GM21367 (cell line): ENCODE results near the gene NPR3.

Source experiments
- ATAC-seq: cut with Tn5 transposase; IDR thresholded peaks from one replicate; pipeline ENCODE4 v1.9.1; 2021; ENCODE audit not compliant: unreplicated experiment

Gene NPR3

DNA sequence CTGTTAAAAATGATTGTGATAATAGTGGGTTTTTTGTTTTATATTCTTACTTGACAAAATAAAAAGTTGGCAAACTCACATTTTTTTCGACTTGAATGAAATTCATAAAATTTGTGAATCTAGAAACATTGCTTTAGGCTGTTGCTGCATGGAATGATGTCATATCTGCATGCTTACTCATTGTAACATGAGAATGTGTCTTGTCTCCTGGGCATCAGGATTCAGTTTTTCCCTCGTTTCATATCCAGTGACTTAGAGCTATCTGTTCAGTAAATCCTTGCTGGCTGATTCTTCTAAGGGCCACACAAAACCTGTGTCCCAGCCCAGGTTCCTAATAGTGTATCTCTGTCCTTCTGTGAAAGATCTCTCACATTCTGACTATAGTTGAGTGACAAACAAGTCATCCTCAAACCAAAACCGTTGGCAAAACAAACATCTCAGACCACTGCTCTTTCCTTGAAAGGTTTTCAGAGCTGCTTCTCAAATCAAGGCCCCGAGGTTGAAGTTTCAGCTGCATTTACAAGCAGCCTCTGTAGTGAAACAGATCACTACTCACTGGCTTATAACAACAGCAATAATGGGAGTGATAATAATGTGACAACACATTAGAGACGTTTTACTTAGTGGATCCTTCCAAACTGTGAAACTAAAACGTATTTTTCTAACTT lies 95.0 kb downstream of the NPR3 start:
- ATAC-seq, result no peak

DNA sequence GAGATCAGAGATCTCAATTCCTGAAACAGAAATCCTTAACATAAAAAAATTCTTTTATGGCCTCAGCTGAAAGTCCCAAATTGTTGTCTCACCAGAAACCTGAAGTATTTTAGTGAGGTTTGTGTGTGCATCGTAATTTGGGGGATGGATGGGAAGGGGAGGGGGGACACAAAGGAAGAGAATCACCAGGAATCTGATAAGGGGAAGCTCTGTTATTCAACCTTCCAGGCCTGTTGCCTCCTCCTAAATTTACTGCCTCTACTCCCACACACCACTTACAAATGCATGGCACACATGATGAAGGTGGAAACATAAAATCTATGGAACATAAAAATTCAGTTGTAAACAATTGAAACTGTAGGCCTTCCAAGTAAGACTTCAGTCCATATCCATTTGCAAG lies 97.7 kb downstream of the NPR3 start:
- no peak for ATAC-seq

DNA sequence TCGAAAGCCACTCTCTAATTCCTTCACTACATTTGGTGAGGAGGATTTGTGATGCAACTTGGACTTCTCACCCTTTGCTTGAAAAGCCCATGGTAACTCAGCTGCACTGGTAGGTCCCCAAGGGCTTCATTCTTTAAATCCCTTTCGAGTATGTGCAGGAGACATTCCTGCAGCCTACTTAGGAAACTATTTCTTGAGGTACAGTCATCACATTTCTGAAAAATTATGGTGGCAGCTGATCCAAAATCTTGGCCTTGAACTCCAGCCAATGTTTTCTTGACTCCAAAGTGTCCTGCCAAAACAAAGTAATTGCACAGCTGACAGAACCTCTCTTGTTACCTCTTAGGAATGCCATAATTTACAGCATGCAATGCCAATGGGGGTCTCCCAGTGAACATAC lies 99.7 kb downstream of the NPR3 start:
- no peak for ATAC-seq

DNA sequence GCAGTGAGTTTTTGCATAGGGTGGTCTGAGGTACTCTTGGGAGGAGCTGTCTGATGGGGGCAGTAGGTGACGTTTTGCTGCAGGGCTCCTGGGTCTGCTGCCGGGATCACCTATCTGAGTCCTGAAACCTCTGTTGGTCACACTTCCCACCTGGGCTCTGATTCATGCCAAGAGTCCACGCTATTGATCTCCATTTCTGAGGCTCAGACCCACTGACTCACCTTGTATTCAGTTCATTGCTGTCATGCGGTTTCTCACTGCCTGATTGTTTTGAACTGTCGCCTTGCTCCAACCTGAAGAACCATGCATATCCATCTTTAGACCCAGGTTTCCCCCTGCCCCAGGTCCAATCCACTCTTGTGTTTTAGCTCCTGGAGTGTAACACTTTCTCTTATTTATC lies 101.3 kb downstream of the NPR3 start:
- no peak for ATAC-seq

DNA sequence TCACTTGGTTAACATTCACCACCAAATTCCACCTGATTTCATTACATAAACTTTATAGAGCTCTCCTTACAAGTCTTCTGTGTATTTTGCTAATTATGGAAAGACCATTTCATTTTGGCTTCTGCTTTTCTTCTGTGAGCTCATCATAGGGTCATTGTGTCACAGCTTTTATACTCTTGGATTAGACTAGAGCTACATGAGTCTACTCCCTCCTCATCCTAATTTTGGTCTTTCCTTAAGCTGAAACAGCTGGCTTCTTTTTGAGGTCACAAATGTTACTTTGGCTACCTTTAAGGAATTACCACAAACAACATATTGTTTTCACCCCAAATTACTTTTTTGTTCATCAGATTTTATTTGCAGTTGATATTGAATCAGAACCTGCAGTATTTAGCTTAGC lies 103.0 kb downstream of the NPR3 start:
- no peak for ATAC-seq

DNA sequence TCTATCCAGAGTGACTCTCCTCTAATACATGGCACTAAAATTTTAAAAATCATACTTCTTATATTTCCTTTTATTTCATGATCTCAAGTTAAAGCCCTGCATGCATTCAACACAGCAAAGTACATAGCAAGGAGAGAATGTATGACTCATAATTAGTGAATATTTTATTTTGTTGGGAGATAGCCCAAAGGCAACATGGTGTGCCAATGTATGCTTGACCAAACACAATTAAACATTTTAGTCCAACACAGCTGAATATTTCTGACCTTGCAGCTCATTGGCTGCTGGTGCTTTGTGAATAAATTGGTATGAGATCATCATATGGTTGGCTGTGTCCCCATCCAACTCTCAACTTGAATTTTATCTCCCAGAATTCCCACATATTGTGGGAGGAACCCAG lies 103.5 kb downstream of the NPR3 start:
- ATAC-seq, result no peak

DNA sequence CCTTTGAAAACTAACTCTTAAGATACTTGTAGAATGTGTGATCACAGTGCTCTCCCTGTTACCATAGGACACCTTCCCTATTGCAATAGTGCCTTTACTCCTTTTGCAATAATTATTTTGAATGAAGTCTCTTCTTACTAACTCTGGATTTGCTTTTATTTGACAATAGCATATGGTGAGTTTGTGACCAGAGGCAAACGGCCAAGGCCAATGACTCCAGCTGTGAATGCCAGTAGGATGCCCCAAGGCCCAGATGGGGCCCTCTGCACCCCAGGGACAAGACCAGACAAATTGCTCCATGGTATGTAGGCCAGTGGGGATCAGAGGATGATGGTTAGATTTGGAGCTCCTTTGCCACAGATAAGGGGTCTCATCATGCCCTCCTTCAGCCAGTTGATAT lies 116.9 kb downstream of the NPR3 start:
- no peak for ATAC-seq

DNA sequence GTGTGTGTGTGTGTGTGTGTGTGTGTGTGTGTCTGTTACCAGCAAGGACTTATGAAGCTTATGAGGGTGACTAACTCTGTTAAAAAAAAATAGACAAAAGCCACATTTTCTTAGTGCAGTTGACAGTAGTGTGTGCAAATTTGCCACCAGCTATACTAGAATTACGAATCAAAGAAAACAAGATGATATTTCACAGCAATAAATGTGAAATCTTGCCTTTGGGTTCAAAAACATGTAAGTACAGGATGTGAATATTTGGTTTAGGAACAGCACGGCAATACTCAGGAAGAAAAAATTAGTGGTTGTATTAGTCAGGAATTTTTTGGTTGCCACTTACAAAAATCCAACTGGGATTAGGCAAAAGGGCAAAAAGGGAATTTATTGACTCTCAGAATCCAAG lies 117.4 kb downstream of the NPR3 start:
- no peak for ATAC-seq

DNA sequence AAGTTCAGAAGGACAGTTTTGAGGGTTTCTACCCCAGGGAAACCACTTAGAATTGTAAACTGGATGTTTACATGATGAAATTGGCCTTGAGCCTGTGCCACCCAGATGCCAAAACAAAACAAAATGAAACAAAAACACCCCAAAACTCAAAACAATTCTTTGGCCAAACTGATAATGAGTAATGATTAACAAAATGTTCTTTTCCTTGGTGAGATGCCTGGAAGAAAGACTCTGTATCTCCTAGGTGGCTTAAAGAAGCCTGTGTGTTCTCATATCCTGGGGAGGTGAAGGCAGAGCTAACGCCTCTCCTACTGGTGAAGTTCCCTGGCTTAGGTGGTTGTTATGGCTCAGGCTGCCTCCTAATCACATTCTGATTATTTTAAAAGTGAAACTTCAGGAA lies 120.5 kb downstream of the NPR3 start:
- ATAC-seq, result no peak

DNA sequence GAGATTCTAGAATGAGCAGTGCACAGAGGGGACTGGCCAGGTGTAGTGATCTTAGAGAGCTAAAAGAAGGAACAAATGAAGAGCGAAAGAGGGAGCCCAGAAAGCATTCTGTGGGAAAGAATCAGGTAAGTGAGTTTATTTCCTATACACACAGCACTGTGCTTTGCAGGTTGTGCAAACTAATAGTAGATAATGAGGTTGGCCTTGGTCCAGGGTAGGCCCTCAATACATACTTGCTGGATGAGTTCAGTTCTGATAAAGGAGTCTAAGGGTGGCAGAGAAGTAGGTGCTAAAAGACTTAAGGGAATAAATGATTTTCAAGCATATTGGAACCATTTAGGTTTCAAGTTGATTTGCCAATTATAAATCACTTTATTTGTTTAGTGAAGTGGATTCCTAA lies 122.0 kb downstream of the NPR3 start:
- ATAC-seq, result no peak

DNA sequence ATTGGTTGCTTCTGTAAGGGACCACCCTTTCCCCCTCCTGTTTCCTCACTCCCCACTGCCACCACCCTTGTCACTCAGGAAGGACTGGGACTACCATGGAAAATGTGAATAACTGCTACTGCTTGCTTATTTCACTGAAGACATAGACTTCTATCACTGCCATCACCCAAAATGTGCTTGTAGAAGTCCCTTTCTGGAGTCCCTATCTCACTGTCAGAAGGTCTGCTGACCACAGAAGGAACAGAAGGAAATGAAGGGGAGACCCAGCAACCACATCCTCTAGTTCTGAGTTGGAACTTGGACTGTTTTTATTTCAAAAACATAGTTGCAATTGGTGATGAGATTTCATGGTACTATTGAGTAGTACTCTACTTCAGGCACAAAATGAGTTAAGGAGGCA lies 122.5 kb downstream of the NPR3 start:
- no peak for ATAC-seq

DNA sequence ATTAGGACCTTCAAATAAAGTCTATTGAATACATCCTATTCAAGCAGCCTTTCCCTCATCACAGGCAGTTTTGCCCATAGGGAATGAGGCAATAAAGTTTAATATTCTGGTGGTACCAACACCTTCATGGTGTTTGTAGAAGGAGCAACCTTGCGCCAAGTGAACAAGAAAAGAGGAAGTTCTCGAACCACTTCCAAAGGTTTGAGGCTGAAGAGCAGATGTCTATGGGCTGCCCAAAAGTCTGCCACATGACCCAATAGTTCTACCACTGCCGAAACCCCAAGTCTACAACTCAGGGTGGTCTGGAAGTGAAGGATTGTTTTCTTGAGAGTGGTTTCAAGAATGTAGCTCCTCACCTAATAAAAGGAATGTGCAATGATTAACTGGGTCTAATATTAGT lies 123.1 kb downstream of the NPR3 start:
- no peak for ATAC-seq

DNA sequence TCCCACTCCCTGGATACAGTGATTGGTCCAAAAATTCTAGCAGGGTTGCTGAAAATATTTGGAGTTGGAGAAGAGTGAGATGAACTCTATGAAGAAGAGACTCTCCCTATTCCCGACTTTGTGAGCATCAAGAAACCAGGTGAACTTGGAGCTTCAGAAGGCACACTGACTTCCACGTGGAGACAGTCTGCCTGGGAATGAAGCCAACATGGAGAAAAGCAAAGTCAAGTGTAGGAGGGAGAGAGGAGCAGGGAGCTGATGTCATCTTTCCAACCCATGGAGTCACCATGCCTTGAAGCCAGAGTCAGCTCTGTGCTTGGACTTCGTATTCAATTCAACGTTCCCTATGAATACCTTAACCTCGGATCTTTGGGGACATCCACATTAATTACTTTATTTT lies 125.1 kb downstream of the NPR3 start:
- no peak for ATAC-seq

DNA sequence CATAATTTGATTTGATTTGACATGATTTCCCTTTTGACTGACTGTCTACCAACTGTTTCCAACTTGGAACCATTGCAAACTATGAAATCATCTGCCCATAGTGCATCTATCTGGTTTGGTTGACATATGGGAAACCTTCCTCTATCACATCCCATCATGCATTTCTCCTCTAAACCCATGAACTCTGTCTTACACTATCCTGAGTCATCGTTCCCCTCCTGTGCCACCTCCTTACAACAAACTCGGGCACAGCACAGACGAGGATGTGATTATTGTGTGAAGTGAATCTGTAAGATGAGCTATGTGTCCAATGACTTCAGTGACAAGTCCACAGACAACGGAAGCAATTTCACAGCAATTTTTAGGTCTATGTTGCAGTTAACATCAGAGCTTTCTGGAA lies 126.1 kb downstream of the NPR3 start:
- ATAC-seq, result no peak

DNA sequence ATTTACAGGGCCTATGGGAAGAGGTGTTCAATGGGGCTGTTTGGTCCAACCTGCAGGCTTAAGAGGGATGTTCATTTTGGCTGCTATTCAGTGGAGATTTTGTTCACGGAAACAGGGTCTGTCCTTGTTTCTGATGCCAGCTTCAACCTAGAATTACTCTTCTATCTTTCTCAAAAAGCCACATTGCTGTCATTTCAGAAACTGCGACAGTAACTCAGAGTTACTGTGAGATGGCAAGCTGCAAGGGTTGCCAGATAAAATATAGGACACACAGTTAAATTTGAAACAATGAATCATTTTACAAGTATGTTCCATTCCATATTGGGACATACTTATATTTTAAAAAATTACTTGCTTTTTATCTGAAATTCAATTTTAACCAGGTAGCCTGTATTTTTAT lies 128.0 kb downstream of the NPR3 start:
- ATAC-seq, result no peak

DNA sequence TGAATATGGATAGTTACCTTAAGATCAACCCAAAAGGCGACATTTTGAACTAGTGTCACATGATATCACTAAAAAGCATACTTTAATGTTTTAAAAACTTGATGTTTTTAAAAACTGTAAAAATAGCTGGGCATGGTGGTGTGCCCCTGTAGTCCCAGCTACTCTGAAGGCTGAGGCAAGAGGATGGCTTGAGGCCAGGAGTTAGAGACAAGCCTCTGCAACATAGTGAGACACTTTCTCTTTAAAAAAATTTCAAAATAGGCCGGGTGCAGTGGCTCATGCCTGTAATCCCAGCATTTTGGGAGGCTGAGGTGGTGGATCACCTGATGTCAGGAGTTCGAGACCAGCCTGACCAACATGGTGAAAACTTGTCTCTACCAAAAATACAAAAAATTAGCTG lies 129.5 kb downstream of the NPR3 start:
- ATAC-seq, result no peak
